ENCODE data around the gene DNM3.
A peak's percentile ranks its signal among the peaks of the same experiment; 100 is the strongest.
"Not testable (repeated sequence)": the region's sequence is repeated elsewhere in the genome, so short reads cannot be mapped to it uniquely, and the experiment has no call there.

DNM3 gene

GRCh38 chr1:172404121-172404520 is 562.8 kb downstream of the DNM3 start:
- DNase-seq = no peak

GRCh38 chr1:172405912-172406311 is 564.6 kb downstream of the DNM3 start:
- no peak for DNase-seq

- DNase-seq = no peak
These were observed 565.7 kb downstream of the DNM3 start for GRCh38 chr1:172406968-172407367.

GRCh38 chr1:172408958-172409357 is 567.7 kb downstream of the DNM3 start:
- no peak for DNase-seq

- DNase-seq = no peak
These were observed 568.7 kb downstream of the DNM3 start for GRCh38 chr1:172410027-172410426.

GRCh38 chr1:172411791-172412338 is 570.6 kb downstream of the DNM3 start:
- DNase-seq = no peak

- DNase-seq = no peak
These were observed 573.0 kb downstream of the DNM3 start for GRCh38 chr1:172414331-172414730.

- DNase-seq = no peak
These were observed 575.3 kb downstream of the DNM3 start for GRCh38 chr1:172416496-172417035.

GRCh38 chr1:172417557-172417956 is 576.3 kb downstream of the DNM3 start:
- DNase-seq = no peak

GRCh38 chr1:172420385-172420784 is 579.1 kb downstream of the DNM3 start, which contains the start of gene C1orf105:
TSS of gene C1orf105 (plus strand) at chr1:172420685. CDS start at chr1:172420886, 201 bp downstream.
- no peak for DNase-seq

- DNase-seq = no peak
These were observed 580.8 kb downstream of the DNM3 start for GRCh38 chr1:172421974-172422604.

GRCh38 chr1:172423336-172423735 is 582.0 kb downstream of the DNM3 start:
- DNase-seq = no peak

GRCh38 chr1:172425339-172425738 is 584.0 kb downstream of the DNM3 start:
- DNase-seq = no peak

- DNase-seq = no peak
These were observed 585.9 kb downstream of the DNM3 start for GRCh38 chr1:172427191-172427590.

GRCh38 chr1:172429331-172430127 is 588.2 kb downstream of the DNM3 start:
- peak; percentile 49 for DNase-seq

GRCh38 chr1:172430128-172430454 is 588.8 kb downstream of the DNM3 start:
- DNase-seq = no peak

GRCh38 chr1:172431204-172431603 is 589.9 kb downstream of the DNM3 start:
- DNase-seq = no peak

GRCh38 chr1:172431721-172432192 is 590.5 kb downstream of the DNM3 start:
- DNase-seq = peak; percentile 28

- not testable (repeated sequence) for DNase-seq
These were observed 595.9 kb downstream of the DNM3 start for GRCh38 chr1:172437183-172437582.

- DNase-seq = no peak
These were observed 601.1 kb downstream of the DNM3 start for GRCh38 chr1:172442404-172442803.

- no peak for DNase-seq
These were observed 601.7 kb downstream of the DNM3 start for GRCh38 chr1:172442843-172443565.

GRCh38 chr1:172443666-172444453 is 602.6 kb downstream of the DNM3 start, which contains the start of gene PIGC:
TSS of gene PIGC (minus strand) at chr1:172444069. CDS start at chr1:172442622, 1,447 bp downstream.
- peak; percentile 97 for DNase-seq

All from stimulated activated CD4-positive, alpha-beta T cell treated with anti-CD3 and anti-CD28 coated beads, Interleukin-15, amount 100 ng/mL, for 24 hours (primary cell).